GM19035 (cell line): ENCODE measurements around the gene TMEM150C.
"Not testable (repeated sequence)": the region's sequence is repeated elsewhere in the genome, so short reads cannot be mapped to it uniquely, and the experiment has no call there.

Source experiments
- ATAC-seq: cut with Tn5 transposase; IDR thresholded peaks from one replicate; pipeline ENCODE4 v1.9.1; 2021; ENCODE audit not compliant: unreplicated experiment

The TMEM150C gene

GRCh38 chr4:82479562-82479961 is 82.2 kb downstream of the TMEM150C start:
- no peak for ATAC-seq

- ATAC-seq: not testable (repeated sequence)
Observed at GRCh38 chr4:82477469-82477868, 84.3 kb downstream of the TMEM150C start.

GRCh38 chr4:82475931-82476330 is 85.9 kb downstream of the TMEM150C start:
- not testable (repeated sequence) for ATAC-seq

GRCh38 chr4:82473621-82474164 is 88.1 kb downstream of the TMEM150C start:
- no peak for ATAC-seq

- not testable (repeated sequence) for ATAC-seq
Observed at GRCh38 chr4:82473080-82473479, 88.7 kb downstream of the TMEM150C start.

GRCh38 chr4:82469791-82470345 is 91.9 kb downstream of the TMEM150C start:
- ATAC-seq: no peak

- ATAC-seq: no peak
Observed at GRCh38 chr4:82467471-82467870, 94.3 kb downstream of the TMEM150C start.

- no peak for ATAC-seq
Observed at GRCh38 chr4:82463221-82463620, 98.6 kb downstream of the TMEM150C start.

- peak; percentile 80 for ATAC-seq
Observed at GRCh38 chr4:82462415-82462831, 99.4 kb downstream of the TMEM150C start.

- ATAC-seq: no peak
Observed at GRCh38 chr4:82461710-82462109, 100.1 kb downstream of the TMEM150C start.

GRCh38 chr4:82458729-82459128 is 103.1 kb downstream of the TMEM150C start:
- ATAC-seq: no peak

- no peak for ATAC-seq
Observed at GRCh38 chr4:82457266-82457665, 104.5 kb downstream of the TMEM150C start.

- ATAC-seq: no peak
Observed at GRCh38 chr4:82452026-82452425, 109.8 kb downstream of the TMEM150C start.

- ATAC-seq: no peak
Observed at GRCh38 chr4:82450966-82451755, 110.6 kb downstream of the TMEM150C start.

GRCh38 chr4:82447886-82448285 is 113.9 kb downstream of the TMEM150C start:
- no peak for ATAC-seq

GRCh38 chr4:82439088-82439487 is 122.7 kb downstream of the TMEM150C start:
- ATAC-seq: no peak

GRCh38 chr4:82437285-82438005 is 124.3 kb downstream of the TMEM150C start:
- no peak for ATAC-seq

GRCh38 chr4:82436780-82437179 is 125.0 kb downstream of the TMEM150C start:
- no peak for ATAC-seq

- no peak for ATAC-seq
Observed at GRCh38 chr4:82436130-82436529, 125.7 kb downstream of the TMEM150C start.

- ATAC-seq: no peak
Observed at GRCh38 chr4:82434949-82435348, 126.8 kb downstream of the TMEM150C start.

GRCh38 chr4:82433791-82434190 is 128.0 kb downstream of the TMEM150C start:
- no peak for ATAC-seq
